Ovary (tissue), 9 donors: ENCODE results near the gene MYO3B. TPM values are rescaled to one million over a fixed set of nuclear protein-coding genes. Genes with fewer than 3 reads are reported as not detected.
"Not testable (repeated sequence)": the region's sequence is repeated elsewhere in the genome, so short reads cannot be mapped to it uniquely, and the experiment has no call there.

Experiments
- DNase-seq, 5 donors: peaks; one replicate each; pipeline ENCODE4 v3.0.0-alpha.2; 2019 to 2020
- H3K27ac ChIP-seq, 2 donors: fragments of 200-600 bp; one replicate each; pipeline versions ENCODE4 v1.5.1 to v1.8.0; 2019 to 2022
- H3K27me3 ChIP-seq: fragments of 200-600 bp; one replicate; pipeline ENCODE4 v1.8.0; 2022
- H3K36me3 ChIP-seq: fragments of 200-600 bp; sonication (generic); one replicate; pipeline ENCODE4 v1.5.1; 2019
- H3K4me1 ChIP-seq: one replicate; pipeline ENCODE4 v1.8.1; 2013; ENCODE audit warnings: mild to moderate bottlenecking, moderate library complexity; ENCODE audit not compliant: insufficient read depth
- H3K4me3 ChIP-seq: fragments of 200-600 bp; sonication (generic); one replicate; pipeline ENCODE4 v1.5.1; 2017
- H3K9me3 ChIP-seq, 2 donors: fragments of 200-600 bp in 1 of 2; sonication (generic) in 1 of 2; one replicate each; pipeline versions ENCODE4 v1.5.1 to v1.8.1; 2013 to 2019; ENCODE audit warnings: mild to moderate bottlenecking in 1 of 2, moderate library complexity in 1 of 2
- EP300 ChIP-seq: sonication (generic); formaldehyde crosslinking; IDR thresholded peaks from one replicate; pipeline ENCODE4 v1.6.1; 2017; ENCODE audit warnings: antibody characterized with exemption
- POLR2A ChIP-seq: fragments of 450-650 bp; IDR thresholded peaks from one replicate; pipeline ENCODE4 v1.6.1; 2017; ENCODE audit warnings: antibody characterized with exemption, mild to moderate bottlenecking, moderate library complexity
- WGBS, 3 donors: extraction: QIAGEN DNeasy Blood & Tissue Kit in 1 of 3; methylation state at CpG; one replicate each; pipeline versions ENCODE4 v1.1.5 to v1.1.7; 2013 to 2017; 5-methylcytosine and 5-hydroxymethylcytosine counted together
- intact Hi-C, 4 donors: fragments of 100-400 bp; cut with DNase I; formaldehyde crosslinking; loops; one replicate each; pipeline versions ENCODE4 v1.11.0 to v1.15.1; 2022 to 2023
- polyA plus RNA-seq, 2 donors: library from polyadenylated mRNA; stranded (reverse); fragments of 200-250 nt in 1 of 2; fragments of 350-450 nt in 1 of 2; fragmentation: Illumina TruSeq in 1 of 2; extraction: RNeasy Lipid Tissue Mini Kit (QIAGEN cat#74804) in 1 of 2; gene quantifications; one replicate each; pipeline ENCODE4 v1.2.3, GENCODE V29; 2013 to 2014
- total RNA-seq, 7 donors: library from RNA; depleted of rRNA in 2 of 7; stranded (reverse); fragments of >200 nt in 2 of 7; fragmentation: NEBNext Ultra II Directional in 3 of 7; extraction: Animal tissue kit (Norgen Biotek cat#: 25700) in 3 of 7; gene quantifications; one replicate each; pipeline versions ENCODE4 v1.1.0 to v1.2.4, GENCODE V29; 2016 to 2023
- TF ChIP-seq, protein P1 (sequence below), 3 donors: fragments of 450-650 bp in 2 of 3; fragments of 200-600 bp in 1 of 3; IDR thresholded peaks; one replicate each; pipeline versions ENCODE4 v1.5.1 to v1.8.0; 2016 to 2022; ENCODE audit warnings: antibody characterized with exemption in 3 of 3, mild to moderate bottlenecking in 1 of 3
- donor health status: DM: no; HTN: no; CAD: no; lungs with moderate emphysema.
- donor health status: DM: no; HTN: no; CAD: no.
- donor health status: Bipolar disorder and iron deficiency.
- donor health status: DM: yes; HTN: yes; CAD: no.
- donor health status: DM: no; HTN: no; CAD: no.
- donor health status: DM: yes; HTN: yes; CAD: no.

The MYO3B gene
- total and polyA plus RNA-seq, 9 donors, result 0.04 to 1.3 (median 0.12) TPM; not detected in 2

DNA sequence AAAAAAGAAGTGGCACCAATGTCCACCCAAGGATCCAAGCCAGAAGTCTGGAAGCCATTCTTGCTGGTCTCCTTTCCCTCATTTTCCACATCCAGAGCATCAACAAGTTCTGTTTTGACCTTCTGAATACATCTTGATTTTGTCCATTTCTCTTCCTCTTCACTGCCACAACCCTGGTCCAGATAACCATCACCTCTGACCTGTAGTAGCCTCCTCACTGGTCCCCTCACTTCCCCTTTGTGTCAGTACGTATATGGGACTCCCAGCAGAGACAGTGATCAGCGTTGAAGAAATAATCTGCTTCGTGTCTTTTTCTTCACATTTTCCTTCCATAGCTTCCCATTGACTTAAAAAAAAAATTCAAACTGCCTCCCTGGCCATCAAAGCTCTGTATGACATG lies 427.9 kb downstream of the MYO3B start:
- Histone ChIP-seq H3K4me1 (no peaks in the 10 kb centered on the region), H3K27ac (no peak overlapping the region), H3K36me3 (no peaks in the 10 kb centered on the region), H3K27me3 (no peaks in the 10 kb centered on the region), H3K9me3 (no peaks in the 10 kb centered on the region), H3K4me3 (no peak overlapping the region)
- intact Hi-C loops, result no loop called here
- 91 to 93% (median 91%) methylated on average over 3 of the region's 3 CpGs for WGBS, 3 donors
- DNase-seq, result no peak
- no peak for TF ChIP-seq EP300
- TF ChIP-seq, protein P1, sequence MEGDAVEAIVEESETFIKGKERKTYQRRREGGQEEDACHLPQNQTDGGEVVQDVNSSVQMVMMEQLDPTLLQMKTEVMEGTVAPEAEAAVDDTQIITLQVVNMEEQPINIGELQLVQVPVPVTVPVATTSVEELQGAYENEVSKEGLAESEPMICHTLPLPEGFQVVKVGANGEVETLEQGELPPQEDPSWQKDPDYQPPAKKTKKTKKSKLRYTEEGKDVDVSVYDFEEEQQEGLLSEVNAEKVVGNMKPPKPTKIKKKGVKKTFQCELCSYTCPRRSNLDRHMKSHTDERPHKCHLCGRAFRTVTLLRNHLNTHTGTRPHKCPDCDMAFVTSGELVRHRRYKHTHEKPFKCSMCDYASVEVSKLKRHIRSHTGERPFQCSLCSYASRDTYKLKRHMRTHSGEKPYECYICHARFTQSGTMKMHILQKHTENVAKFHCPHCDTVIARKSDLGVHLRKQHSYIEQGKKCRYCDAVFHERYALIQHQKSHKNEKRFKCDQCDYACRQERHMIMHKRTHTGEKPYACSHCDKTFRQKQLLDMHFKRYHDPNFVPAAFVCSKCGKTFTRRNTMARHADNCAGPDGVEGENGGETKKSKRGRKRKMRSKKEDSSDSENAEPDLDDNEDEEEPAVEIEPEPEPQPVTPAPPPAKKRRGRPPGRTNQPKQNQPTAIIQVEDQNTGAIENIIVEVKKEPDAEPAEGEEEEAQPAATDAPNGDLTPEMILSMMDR (IDR thresholded peaks at IDR 0.05), result no peak
- no peak for TF ChIP-seq POLR2A

DNA sequence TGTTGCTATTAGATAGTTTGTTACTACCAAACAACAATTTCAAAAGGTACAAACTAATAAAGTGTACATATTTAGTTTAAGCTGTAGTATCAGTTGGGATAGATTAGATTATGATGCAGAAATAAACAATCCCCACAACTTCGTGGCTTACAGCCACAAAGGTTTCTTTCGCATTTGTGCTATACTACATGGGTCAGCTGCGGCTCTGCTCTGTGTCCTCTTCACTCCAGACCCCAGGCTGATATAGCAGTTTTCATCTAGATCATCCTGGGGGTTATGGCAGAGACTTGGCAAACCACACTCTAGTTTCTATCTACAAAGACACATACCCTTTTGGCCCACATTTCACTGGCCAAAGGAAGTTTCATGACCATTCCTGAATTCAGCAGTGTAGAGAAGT lies 429.2 kb downstream of the MYO3B start:
- Histone ChIP-seq H3K27me3 (no peaks in the 10 kb centered on the region), H3K36me3 (no peaks in the 10 kb centered on the region), H3K27ac (no peak overlapping the region), H3K4me3 (no peak overlapping the region), H3K4me1 (no peaks in the 10 kb centered on the region), H3K9me3 (no peaks in the 10 kb centered on the region)
- no peak for DNase-seq
- no peak for TF ChIP-seq EP300
- TF ChIP-seq, protein P1 (IDR thresholded peaks at IDR 0.05), result no peak
- no peak for TF ChIP-seq POLR2A
- 65 to 73% (median 65%) methylated on average over 3 of the region's 3 CpGs for WGBS, 3 donors
- intact Hi-C loops, result no loop called here

DNA sequence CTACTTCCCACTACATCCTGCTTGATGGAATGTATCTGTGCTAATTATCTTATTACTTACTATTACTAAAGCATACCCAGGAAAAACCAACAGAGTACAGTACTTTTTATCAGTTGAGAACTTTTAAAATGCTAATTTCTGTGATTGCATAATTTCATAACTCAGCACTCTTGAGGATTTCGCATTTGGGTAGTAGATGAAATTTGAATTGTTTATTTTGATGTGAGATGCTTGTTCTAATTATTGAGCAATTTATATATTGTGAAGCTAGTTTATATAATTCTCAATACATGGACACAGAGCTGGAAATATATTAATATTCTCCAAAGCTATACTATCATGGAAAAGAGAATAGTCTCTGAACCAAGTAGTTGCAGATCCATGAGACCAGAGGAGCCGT lies 432.7 kb downstream of the MYO3B start:
- H3K9me3 ChIP-seq, result no peaks in the 10 kb centered on the region
- WGBS, 3 donors, result 80 to 91% (median 84%) methylated on average over 2 of the region's 2 CpGs
- H3K4me3 ChIP-seq, result no peak overlapping the region
- no peaks in the 10 kb centered on the region for H3K4me1 ChIP-seq
- intact Hi-C loops, result no loop called here
- H3K27me3 ChIP-seq, result no peaks in the 10 kb centered on the region
- TF ChIP-seq POLR2A (no peak), EP300 (no peak)
- TF ChIP-seq, protein P1 (IDR thresholded peaks at IDR 0.05), result no peak
- no peak overlapping the region for H3K27ac ChIP-seq
- DNase-seq, result no peak
- no peaks in the 10 kb centered on the region for H3K36me3 ChIP-seq

DNA sequence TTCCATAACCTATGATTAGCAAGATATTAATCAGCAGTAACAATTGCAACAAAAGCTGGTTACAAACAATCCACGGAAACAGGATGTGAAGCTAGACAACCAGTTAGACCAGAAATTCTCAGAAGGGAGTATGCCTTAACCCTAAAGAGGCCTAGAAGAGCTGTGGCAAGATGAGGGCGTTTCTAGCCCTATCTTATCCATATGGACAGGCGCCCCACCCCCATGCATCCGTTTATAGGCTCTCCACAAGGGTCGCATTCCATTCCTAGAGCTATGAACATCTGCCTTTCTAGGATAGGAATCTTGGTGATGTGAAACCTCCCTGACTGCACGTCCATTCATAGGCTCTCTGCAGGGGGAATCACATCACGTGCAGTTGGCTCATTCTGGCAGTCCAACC lies 441.0 kb downstream of the MYO3B start:
- H3K4me1 ChIP-seq, H3K27me3 ChIP-seq, H3K4me3 ChIP-seq, H3K36me3 ChIP-seq, DNase-seq, H3K9me3 ChIP-seq, intact Hi-C loops, H3K27ac ChIP-seq: not testable (repeated sequence)
- 79 to 81% (median 81%) methylated on average over 5 of the region's 7 CpGs for WGBS, 3 donors

DNA sequence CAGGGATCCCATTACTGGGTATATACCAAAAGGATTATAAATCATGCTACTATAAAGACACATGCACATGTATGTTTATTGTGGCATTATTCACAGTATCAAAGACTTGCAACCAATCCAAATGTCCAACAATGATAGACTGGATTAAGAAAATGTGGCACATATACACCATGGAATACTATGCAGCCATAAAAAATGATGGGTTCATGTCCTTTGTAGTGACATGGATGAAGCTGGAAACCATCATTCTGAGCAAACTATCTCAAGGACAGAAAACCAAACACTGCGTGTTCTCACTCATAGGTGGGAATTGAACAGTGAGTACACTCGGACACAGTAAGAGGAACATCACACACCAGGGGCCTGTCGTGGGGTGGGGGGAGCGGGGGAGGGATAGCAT lies 457.1 kb downstream of the MYO3B start:
- H3K27me3 ChIP-seq, DNase-seq, H3K27ac ChIP-seq, H3K4me1 ChIP-seq, H3K36me3 ChIP-seq, intact Hi-C loops, H3K4me3 ChIP-seq, H3K9me3 ChIP-seq: not testable (repeated sequence)
- WGBS, 3 donors, result 90 to 94% (median 91%) methylated on average over 4 of the region's 4 CpGs

DNA sequence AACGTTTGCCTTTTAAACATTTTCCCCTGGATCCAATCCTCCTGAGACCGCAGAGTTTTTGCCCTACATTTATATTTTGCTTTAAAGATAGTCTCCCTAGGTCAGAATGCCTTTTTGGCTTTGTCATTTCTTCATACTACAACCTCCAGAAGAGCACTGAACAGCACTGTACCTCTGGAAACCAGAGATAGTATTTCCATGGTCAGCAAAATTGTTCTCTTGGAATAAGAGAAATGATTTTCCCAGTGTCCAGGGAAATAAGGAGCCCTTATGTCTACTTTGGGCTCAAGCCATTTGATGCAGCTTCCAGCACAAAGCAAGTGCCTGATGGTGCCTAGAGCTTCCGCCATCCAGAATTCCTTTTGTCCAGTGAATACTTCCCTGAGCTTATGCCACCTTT lies 461.7 kb downstream of the MYO3B start:
- intact Hi-C loops, result no loop called here
- DNase-seq, result no peak
- Histone ChIP-seq H3K27ac (no peak overlapping the region), H3K27me3 (no peaks in the 10 kb centered on the region), H3K4me1 (no peaks in the 10 kb centered on the region), H3K9me3 (no peaks in the 10 kb centered on the region), H3K36me3 (no peaks in the 10 kb centered on the region), H3K4me3 (no peak overlapping the region)
- 77 to 86% (median 80%) methylated on average over 3 of the region's 3 CpGs for WGBS, 3 donors
- no peak for TF ChIP-seq EP300
- TF ChIP-seq POLR2A, result no peak
- TF ChIP-seq, protein P1 (IDR thresholded peaks at IDR 0.05), result no peak
